ENCODE results near the gene SF3A1.

- no peak for TF ChIP-seq MTA3 (IDR thresholded peaks at IDR 0.05; ENCODE audit: borderline replicate concordance)
- no peak for TF ChIP-seq FOXM1 (IDR thresholded peaks at IDR 0.05; ENCODE audit: low read depth)
- TF ChIP-seq FOXM1 (CRISPR knock-in tag; IDR thresholded peaks at IDR 0.05; ENCODE audit: low read depth), result no peak
Measured at GRCh38 chr22:30326706-30327362, 29.9 kb downstream of the SF3A1 start, which contains the start of gene TBC1D10A.

Data from K562 (cell line).